Body of pancreas (tissue), 4 donors: ENCODE measurements around the gene CD180.

Experiments used
- POLR2A ChIP-seq, 3 donors: fragments of 450-650 bp; IDR thresholded peaks; one replicate each; pipeline ENCODE4 v1.6.1; 2016; ENCODE audit warnings: antibody characterized with exemption in 3 of 3, mild to moderate bottlenecking in 2 of 3
- TF ChIP-seq, protein P1 (sequence below), 7 experiments: fragments of 450-650 bp in 4 of 7; fragments of 200-600 bp in 3 of 7; sonication (generic) in 3 of 7; IDR thresholded peaks; one replicate each; pipeline ENCODE4 v1.5.1; 2016 to 2019; ENCODE audit warnings: antibody characterized with exemption in 7 of 7

DNA sequence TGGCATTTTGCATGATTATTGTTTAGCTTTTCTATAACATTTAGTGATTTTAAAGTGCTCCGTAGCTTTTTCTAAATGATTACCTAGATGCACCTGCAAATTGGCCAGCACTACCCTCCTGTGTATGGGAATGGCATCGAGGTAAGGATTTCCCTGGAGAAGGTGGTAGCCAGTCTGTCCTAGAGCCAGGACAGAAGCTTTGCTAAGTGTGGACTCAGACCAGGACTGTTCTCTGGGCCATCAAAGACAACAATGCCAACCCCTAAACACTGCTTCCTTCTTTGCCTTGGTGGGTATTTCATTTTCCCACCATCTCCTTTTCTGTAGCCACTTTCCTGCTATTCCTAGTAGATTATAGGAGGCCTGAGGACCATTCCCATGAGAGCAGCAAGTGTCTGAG lies 53.0 kb downstream of the CD180 start:
- TF ChIP-seq, protein P1, sequence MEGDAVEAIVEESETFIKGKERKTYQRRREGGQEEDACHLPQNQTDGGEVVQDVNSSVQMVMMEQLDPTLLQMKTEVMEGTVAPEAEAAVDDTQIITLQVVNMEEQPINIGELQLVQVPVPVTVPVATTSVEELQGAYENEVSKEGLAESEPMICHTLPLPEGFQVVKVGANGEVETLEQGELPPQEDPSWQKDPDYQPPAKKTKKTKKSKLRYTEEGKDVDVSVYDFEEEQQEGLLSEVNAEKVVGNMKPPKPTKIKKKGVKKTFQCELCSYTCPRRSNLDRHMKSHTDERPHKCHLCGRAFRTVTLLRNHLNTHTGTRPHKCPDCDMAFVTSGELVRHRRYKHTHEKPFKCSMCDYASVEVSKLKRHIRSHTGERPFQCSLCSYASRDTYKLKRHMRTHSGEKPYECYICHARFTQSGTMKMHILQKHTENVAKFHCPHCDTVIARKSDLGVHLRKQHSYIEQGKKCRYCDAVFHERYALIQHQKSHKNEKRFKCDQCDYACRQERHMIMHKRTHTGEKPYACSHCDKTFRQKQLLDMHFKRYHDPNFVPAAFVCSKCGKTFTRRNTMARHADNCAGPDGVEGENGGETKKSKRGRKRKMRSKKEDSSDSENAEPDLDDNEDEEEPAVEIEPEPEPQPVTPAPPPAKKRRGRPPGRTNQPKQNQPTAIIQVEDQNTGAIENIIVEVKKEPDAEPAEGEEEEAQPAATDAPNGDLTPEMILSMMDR (IDR thresholded peaks at IDR 0.05) = no peak
- TF ChIP-seq POLR2A (IDR thresholded peaks at IDR 0.05) = no peak
